Activated CD4-positive, alpha-beta T cell treated with anti-CD3 and anti-CD28 coated beads for 24 hours (primary cell): ENCODE data around the gene SLC7A6OS.

Experiments
- DNase-seq, 2 donors: peaks; one replicate each; pipeline ENCODE4 v3.0.0-alpha.2; 2020; ENCODE audit warnings: low read depth in 2 of 2

The SLC7A6OS gene

DNA sequence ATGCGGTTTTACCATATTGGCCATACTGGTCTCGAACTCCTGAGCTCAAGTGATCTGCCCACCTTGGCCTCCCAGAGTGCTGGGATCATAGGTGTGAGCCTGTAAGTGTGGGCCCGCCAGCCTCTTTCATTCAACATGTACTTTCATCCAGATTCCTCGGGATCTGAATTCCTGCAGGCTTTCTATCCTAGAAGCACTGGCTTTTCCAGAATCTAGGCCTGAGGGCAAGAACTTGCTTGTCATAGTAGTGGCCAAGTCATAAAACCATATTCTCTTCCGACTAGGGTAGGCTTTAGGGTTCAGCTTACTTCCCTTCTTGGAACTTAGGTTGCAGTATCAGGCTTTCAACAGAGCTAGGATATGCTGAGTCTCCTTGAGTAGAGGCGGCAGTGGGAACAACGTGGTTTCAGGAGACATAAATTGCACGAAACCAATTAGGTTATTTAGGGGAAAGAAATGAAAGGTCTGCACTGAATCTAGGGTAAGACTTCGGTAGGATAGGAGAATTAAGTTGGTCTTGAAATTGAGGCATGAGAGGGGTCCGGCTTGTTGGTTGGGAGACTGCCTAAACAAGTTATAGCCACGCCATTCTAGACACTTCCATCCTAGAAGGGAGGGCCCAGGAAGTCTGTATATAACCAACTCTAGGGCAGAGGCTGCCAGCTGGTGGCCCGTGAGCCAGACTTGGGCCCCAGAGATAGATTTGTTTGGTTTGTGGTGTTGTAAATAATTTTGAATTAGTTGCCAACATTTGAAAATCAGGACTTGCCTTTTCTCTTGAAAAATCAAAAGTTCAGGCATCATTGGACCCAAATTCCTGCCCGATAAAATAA, 30.8 kb downstream of the SLC7A6OS start:
- DNase-seq: no peak

DNA sequence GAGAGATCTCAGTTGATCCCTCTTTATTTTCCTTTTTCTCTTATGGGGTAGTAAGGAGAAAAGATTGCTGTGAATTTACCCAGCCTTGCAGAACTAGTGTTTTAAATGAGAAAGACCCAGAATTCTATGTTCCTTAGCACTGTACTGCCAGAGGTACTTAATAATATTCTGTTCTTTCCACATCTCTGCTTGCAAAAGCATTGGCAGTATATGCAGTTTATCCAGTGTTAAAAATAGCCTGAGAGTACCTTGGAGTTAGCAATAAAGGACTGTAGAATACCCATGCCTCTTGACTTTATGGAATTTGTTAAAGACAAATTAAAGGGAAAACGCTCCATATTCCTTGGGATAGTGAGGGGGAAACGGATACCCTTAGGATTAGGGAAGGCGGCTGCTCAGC, 34.5 kb downstream of the SLC7A6OS start:
- DNase-seq: no peak

DNA sequence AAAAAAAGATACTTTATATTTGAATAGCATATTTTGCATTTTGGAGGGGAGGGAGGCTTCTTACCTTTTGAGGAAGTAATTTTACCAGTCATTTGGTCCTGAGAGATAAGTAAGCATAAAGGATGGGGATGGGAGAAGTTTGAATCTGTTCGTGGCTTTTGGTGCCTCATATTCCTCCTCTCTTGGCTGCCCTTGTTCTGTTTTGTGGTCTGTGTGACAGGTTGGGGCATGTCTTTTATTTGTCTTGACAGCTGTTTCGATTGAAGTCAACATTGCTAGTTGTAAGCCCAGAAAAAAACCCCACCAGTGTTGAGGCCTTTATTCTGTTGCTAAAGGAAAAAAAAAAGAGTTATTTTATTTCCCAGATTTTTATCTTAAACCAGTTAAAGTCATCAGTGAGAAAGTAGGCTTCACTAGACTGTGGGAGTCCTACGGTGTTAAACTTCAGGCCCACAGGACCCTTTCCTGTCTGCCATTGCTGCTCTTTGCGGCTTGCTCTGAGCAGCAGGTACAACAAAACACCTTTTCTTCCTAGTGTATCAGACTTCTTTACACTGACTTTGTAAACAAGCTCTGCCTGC, 35.0 kb downstream of the SLC7A6OS start:
- DNase-seq: no peak

DNA sequence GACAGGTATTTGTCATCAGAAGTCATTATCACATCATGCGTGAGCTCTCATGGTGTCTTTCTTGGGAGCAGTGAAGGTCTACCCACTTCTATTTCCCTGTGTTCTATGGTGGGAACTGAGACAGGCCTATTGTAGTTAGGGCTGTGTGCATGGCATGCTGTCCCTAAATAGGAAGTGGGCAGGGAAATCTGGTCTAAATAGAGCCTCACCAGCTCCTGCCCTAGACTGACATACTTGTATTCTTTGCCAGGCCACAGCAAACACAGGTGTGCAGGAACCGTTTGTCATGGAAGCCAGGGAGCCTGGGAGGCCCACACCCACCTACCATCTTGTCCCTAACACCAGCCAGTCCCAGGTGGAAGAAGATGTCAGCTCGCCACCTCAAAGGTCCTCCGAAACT, 36.3 kb downstream of the SLC7A6OS start:
- DNase-seq: no peak

DNA sequence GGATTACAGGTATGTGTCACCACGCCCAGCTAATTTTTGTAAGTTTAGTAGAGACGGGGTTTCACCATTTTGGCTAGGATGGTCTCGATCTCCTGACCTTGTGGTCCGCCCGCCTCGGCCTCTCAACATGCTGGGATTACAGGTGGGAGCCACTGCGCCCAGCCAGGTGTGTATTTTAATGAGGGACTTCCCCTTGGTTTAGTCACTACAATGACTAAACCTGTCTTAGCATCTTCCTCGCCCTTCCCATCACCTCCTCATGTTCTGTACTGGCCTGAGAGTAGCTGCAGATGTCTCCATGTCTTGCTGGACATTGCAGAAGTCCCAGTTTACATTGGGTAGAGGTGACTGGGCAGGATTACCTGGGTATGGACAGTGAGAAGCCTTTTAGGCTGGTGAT, 36.9 kb downstream of the SLC7A6OS start:
- no peak for DNase-seq

DNA sequence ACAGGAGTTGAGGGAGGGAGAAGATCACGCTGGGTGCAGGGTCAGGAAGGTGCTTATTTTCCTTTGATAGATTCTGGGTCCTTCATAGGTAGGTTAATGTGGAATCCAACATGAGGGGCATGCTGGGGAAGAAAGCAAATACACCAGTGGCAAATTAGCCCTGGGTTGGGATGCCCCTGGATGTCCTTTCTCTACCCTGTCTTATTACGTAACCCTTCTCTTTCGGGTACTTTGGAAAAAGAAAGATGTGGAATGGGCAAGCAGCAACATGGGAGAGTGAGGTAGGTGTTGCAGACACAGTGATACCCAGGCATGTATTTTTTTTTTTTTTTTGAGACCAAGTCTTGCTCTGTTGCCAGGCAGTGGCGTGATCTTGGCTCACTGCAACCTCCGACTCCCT, 37.3 kb downstream of the SLC7A6OS start:
- DNase-seq: no peak

DNA sequence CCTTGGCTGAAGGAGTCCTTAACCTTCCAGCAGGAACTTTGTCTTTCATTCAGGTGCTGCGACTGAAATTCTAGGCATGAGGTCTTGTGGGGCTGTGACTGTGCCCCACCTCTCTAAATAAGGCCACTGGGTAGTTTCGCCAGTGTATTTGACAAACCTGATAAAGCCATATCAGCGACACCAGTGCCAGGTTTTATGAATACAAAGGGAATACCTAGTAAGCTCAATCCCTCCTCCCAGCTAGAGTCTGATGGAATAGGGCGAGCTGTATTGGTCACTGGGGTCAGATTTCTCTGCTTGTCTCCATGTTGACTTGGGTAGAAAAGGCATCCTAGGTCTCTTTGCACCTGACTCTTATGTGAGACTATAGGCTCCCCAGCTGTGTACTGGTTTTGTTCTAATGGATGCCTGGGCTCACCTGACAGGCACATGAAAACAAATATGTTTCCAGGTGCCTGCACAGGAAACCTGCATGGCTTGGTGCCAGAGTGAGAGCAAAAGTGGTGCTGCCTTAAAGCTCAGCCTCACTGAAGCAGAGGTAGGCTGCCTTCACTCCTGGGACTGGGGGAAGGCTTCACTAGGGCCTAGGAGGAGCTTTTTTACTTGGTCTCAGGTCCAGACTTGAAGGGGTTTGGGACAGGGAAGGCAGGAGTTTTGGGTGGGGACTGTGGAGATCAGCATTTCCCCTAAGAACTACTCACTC, 38.1 kb downstream of the SLC7A6OS start:
- no peak for DNase-seq

DNA sequence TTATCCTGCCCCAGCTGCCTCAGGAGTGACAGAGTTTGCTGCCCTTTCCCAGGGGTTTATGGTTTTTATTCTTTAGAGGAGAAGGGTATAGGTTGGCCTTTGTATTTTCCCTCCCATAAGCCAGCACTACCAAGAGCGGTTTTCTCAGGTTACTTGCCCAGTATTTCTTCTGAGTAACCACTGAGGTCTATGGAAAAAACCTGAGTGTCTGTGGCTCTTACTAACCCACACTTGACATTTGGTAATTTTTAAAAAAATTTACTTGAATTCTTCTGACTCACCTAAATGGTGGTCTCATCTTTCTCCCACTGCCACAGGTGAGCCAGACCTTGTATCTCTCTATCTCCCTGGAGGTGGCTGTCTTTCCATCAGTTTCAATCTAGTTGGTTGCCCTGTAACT, 40.4 kb downstream of the SLC7A6OS start:
- no peak for DNase-seq

DNA sequence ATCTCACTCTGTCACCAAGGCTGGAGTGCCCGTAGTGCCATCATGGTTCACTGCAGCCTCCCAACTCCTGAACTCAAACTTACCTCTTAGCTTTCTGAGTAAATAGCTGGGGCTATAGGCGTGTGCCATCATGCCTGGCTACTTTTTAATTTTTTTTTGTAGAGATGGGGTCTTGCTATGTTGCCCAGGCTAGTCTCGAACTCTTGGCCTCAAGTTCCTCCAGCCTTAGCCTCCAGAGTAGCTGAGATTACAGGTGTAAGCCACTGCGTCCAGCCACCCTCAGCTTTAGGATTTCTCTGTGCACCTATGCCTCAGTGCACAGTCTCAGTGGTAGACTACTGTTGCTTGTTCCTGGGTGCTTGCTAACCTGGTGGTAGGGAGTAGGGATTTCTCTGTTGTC, 41.0 kb downstream of the SLC7A6OS start:
- DNase-seq: no peak

DNA sequence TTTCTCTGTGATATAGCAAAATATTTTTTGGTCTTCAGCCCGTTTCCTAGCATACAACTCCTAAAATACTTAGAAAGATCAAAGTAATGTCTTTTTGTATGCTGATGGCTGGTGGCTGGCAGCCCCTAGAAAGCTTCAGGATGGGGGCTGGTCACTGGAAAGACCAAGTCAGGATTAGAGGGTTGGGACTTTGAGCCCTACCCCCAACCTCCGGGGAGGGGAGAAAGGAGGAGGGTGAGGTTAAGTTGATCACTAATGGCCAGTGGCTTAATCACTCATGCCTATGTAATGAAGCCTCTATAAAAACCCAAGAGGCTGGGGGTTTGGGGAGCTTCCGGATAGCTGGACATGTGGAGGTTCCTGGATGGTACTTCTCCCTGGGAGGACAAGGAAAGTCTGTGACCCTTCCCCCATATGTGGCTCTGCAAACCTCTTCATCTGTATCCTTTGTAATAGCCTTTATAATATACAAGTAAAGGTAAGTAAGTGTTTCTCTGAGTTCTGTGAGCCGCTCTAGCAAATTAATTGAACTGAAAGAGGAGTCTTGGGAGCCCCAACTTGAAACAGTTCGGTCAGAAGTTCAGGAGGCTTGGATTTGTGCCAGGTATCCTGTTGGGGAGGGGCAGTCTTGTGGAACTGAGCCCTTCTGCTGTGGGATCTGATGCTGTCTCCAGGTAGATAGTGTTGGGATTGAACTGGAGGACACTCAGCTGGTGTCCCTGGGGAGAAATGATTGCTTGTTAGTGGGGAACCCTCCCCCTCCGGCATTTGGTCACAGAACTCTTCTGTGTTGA, 42.9 kb downstream of the SLC7A6OS start:
- DNase-seq: no peak

DNA sequence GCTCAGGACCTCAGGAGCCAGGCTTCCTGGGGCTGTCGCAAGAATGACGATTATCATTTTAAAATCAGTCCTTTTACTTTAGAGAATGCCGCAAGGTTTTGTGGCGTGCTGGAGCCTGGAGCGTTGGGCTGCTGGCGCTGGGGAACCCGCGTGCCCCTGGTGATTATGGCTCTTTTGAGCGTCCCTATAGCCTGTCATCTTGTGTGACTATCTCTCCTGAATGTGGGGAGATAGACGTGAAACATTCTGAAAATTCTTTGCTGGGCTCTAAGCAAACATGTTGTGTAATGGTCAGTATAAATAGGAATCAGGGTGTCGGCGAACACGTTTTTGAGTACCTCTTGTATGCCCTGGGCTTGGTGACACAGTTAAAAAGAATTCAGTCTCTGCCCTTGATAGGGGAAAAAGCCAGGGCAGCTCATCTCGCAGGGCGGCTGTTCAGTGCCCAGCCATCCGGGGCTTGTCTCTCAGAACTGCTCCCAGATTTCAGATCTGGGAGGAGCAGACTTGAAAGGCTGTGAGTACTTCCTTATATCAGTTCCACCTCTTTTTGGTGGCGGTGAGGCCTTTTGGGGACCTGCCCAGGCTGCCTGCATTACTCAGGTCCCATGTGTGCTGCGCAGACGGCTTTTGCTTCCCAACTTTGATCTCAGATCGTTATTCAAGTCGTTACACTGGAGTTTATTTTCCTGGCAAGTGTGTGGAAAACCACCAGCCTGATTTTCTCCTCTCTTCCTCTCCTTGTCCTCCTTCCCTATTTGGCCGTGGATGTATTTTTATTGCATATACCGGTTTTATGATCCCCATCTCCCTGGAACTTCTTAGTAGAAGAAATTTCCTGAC, 45.4 kb downstream of the SLC7A6OS start:
- DNase-seq: peak in 1 of 2 donors; percentile 40

DNA sequence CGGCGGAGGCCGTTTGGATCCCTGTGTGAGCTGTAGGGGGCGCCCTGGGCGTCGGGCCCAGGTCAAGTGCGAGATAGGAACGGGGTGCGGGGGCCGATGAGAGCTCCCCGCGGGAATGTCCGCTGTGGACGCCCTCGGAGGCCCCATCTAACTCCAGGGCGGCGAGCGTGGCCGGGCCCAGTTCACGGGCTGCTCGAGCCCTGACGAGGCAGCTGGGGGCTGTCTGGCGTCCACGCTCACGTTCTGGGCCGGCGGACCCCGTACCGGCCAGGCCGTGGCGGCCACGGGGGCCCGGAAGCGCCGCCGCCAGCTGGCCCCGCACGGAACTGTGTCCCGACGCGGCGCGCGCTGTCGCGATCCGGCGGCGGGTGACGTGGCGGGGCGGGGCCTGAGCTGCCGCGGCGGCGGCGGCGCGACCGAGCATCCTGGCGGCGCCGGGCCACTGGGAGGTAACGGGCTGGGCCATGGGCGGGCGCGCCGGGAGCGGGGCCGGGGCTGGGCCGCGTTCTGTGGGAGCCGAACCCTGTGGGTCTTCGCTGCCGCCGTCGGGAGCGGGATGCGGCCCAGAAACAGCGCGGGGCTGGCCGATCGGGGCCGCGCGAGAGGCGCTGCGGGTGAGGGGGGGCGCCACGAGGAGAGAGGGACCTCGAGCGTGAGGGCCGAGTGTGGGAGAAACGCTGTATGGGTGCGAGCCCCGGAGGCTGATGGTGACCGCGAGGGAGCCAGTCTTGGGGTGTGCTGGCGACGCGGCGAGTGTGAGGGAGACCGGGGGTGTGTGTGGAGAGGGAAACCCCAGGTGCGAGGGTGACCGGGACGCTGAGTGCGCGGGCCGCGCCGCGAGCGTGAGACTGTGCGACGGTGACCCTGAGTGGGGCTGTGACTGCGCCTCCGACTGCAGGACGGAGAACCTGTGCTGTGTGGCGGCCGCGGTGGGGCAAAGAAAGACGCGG, 46.3 kb downstream of the SLC7A6OS start, which contains the start of gene SLC7A6:
Gene SLC7A6 (plus strand): TSS at position 399 of the 950 bp plus-strand sequence. CDS start 10,201 bp downstream, outside the sequence.
- DNase-seq: peak; percentile 78 to 83

DNA sequence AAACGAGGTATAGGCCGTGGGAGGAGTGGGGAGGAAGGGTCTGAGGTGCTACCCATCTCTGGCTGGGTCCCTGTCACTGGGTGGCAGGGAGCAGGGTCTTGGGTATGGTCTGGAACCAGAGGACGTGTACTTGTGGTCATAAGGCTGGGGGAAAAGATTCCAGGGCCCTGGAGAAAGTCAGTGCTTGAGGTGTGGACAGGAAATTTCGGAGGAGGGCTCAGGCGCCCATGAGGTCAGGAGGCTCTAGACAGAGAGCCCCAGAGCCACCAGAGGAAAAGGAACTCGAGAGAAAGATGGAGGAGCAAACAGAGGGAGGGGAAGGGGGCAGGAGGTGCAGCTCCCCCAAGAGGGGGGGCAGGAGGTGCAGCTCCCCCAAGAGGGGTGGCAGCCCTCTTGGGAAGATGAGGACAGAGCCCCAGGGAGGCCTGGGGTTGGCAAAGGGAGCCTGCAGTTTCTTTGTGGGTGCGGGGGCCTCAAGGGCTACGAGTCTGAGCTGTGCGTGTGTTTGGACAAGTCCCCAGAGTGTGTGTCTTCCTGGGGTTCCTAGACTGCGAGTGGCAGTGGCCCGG, 47.1 kb downstream of the SLC7A6OS start:
- DNase-seq: no peak

DNA sequence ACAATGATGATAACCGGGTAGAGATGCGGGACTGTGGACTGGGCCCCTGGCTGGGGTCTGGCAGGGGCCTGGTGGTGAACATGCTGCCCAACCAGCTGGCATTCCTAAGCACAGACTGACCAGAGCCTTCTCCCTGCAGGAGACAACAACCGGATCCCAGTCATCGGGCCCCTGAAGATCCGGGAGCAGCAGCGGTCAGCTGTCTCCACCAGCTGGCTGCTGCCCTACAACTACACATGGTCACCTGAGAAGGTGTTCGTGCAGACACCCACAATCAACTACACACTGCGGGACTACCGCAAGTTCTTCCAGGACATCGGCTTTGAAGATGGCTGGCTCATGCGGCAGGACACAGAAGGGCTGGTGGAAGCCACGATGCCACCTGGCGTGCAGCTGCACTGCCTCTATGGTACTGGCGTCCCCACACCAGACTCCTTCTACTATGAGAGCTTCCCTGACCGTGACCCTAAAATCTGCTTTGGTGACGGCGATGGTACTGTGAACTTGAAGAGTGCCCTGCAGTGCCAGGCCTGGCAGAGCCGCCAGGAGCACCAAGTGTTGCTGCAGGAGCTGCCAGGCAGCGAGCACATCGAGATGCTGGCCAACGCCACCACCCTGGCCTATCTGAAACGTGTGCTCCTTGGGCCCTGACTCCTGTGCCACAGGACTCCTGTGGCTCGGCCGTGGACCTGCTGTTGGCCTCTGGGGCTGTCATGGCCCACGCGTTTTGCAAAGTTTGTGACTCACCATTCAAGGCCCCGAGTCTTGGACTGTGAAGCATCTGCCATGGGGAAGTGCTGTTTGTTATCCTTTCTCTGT, 51.5 kb downstream of the SLC7A6OS start:
- DNase-seq: no peak

DNA sequence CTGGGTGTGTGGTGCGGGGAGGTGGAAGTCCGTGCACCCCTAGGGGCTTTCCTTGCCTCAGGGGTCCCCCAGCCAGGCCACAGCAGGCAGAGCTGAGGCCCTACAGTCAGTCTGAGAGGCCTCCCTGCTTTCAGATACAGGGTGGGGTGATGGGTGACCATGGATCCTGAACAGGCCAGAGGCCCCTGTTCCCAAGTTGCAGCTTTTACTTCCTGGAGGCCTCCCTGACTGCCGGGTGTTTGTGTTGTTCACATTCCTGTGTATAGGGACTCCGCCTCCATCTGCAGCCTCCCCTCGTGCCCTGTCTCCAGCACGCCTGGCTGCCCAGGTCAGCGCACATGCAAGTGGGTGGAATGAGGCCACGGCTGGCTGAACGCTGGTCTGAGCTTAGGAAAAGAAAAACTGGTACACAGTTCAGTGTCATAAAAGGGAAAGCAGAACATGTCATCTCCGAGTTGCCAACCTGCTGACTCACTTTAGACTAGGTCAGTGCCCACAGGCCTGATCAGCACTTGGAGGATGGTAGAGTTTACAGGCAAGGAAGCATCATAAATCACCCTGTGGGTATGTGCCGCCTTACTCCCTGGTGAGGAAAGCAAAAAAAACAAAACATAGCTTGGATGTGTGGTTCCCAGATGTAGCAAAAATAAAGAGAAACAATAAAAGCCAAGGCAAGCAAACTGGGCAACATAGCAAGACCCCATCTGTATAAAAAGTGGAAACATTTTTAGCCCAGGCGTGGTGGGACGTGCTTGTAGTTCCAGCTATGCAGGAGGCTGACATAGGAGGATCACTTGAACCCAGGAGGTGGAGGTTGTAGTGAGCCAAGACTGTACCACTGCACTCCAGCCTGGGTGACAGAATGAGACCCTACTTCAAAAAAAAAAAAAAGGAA, 52.6 kb downstream of the SLC7A6OS start:
- no peak for DNase-seq

DNA sequence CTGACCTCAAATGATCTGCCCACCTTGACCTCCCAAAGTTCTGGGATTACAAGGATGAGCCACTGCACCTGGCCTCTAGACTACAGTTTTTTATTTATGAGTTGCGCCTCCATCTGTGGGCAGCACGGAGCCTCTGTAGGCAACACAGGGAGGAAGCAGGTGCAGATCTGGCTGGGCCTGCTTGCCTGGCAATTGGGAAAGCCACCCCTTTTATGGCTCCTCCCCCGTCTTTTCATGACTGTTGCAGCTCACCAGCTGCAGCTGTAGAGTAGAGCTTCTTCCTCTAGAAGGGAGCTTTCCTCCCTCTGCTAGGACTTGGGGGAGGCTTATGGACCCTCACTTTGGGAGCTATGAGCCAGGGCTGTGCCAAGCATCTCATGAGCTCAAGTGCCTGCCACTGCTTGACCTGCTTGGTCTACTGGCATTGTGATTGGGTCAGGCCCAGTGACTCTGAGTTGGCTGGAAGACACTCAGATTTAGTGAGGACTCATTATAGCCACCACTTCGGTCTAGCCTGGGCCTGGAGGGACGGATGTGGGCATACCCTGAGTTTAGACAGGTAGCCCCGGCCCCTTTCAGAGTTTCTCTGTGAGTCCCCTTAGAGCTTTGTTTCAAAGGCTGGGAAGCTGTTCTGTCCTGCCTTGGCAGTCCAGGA, 53.4 kb downstream of the SLC7A6OS start:
- no peak for DNase-seq

DNA sequence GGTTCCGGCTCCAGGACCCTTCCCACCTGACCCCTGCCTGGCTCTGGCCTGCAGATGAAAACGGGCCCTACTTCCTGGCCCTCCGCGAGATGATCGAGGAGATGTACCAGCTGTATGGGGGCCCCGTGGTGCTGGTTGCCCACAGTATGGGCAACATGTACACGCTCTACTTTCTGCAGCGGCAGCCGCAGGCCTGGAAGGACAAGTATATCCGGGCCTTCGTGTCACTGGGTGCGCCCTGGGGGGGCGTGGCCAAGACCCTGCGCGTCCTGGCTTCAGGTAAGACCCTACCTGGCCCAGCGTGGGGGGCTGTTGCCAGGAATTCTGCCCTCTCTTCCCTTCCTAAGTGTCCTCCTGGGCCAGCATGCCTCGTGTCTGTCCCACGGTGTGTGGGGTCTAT, 55.0 kb downstream of the SLC7A6OS start:
- DNase-seq: no peak
